SJCRH30 (cell line): ENCODE data around the gene STOML1. TPM values are rescaled to one million over a fixed set of nuclear protein-coding genes. Genes with fewer than 3 reads are reported as not detected.

Source experiments
- DNase-seq, 2 experiments: peaks; one replicate each; pipeline ENCODE4 v3.0.0-alpha.2; 2015 to 2020
- H3K27ac ChIP-seq: fragments of 250-450 bp; sonication (Bioruptor Pico); 2 replicates; pipeline ENCODE4 v1.5.1; 2020; ENCODE audit warnings: mild to moderate bottlenecking, moderate library complexity
- H3K27me3 ChIP-seq: fragments of 250-450 bp; sonication (Bioruptor Pico); 2 replicates; pipeline ENCODE4 v1.5.1; 2020; ENCODE audit warnings: mild to moderate bottlenecking, moderate library complexity
- H3K36me3 ChIP-seq: fragments of 250-450 bp; sonication (Bioruptor Pico); 2 replicates; pipeline ENCODE4 v1.5.1; 2020; ENCODE audit warnings: mild to moderate bottlenecking, moderate library complexity
- H3K4me1 ChIP-seq: fragments of 250-450 bp; sonication (Bioruptor Pico); 2 replicates; pipeline ENCODE4 v1.5.1; 2020; ENCODE audit warnings: mild to moderate bottlenecking, moderate library complexity
- H3K4me3 ChIP-seq: fragments of 250-450 bp; sonication (Bioruptor Pico); 2 replicates; pipeline ENCODE4 v1.5.1; 2020; ENCODE audit warnings: mild to moderate bottlenecking, moderate library complexity
- H3K9me3 ChIP-seq: fragments of 250-450 bp; sonication (Bioruptor Pico); replicated peaks from 2 replicates; pipeline ENCODE4 v1.5.1; 2020; ENCODE audit warnings: mild to moderate bottlenecking, moderate library complexity
- total RNA-seq: library from RNA; depleted of rRNA; stranded (reverse); fragments of >200 nt; shearing (Covaris generic); gene quantifications from 2 replicates; pipeline ENCODE4 v1.2.3, GENCODE V29; 2014; rRNA removed

The STOML1 gene
- total RNA-seq, 1 experiment from 2014 or later = 3.0 TPM

GRCh38 chr15:73932381-73933191, 59.5 kb downstream of the STOML1 start:
- no peak for DNase-seq
- peaks cover 4% of the 10 kb centered on the region; the same call in 1 of the 2 replicates for H3K36me3 ChIP-seq
- no peak overlapping the region for H3K27ac ChIP-seq
- peaks cover 20% of the 10 kb centered on the region for H3K4me1 ChIP-seq
- no peaks in the 10 kb centered on the region for H3K9me3 ChIP-seq
- no peak overlapping the region for H3K4me3 ChIP-seq
- H3K27me3 ChIP-seq = no peaks in the 10 kb centered on the region

DNA sequence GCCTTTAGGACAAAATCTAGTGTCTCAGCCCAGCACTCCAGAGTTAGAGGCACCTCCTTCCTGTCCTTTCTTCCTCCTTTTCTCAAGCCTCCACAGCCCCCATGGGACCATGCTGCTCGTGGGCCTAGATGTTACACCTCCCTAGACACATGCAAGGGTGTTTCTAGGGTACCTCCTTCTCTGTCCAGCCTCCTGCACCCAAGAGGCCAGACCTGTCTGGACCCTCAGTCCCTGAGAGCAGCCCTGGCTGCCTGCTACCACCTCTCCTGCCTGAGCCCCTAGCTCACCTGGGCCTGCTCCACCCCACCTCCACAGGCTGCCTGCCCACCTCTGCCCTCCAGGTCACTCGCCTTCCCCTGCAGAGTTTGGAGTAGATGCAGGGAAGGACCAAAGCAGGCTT, 60.7 kb downstream of the STOML1 start:
- Histone ChIP-seq H3K36me3 (peaks cover 4% of the 10 kb centered on the region; the same call in 1 of the 2 replicates), H3K4me1 (peaks cover 17% of the 10 kb centered on the region), H3K9me3 (no peaks in the 10 kb centered on the region), H3K27ac (no peak overlapping the region), H3K4me3 (no peak overlapping the region), H3K27me3 (no peaks in the 10 kb centered on the region)
- DNase-seq = no peak

- Histone ChIP-seq H3K27me3 (no peaks in the 10 kb centered on the region), H3K4me3 (no peak overlapping the region), H3K27ac (no peak overlapping the region), H3K36me3 (peaks cover 4% of the 10 kb centered on the region; the same call in 1 of the 2 replicates), H3K4me1 (peaks cover 13% of the 10 kb centered on the region), H3K9me3 (no peaks in the 10 kb centered on the region)
- no peak for DNase-seq
Observed at GRCh38 chr15:73930790-73931281, 61.3 kb downstream of the STOML1 start.

DNA sequence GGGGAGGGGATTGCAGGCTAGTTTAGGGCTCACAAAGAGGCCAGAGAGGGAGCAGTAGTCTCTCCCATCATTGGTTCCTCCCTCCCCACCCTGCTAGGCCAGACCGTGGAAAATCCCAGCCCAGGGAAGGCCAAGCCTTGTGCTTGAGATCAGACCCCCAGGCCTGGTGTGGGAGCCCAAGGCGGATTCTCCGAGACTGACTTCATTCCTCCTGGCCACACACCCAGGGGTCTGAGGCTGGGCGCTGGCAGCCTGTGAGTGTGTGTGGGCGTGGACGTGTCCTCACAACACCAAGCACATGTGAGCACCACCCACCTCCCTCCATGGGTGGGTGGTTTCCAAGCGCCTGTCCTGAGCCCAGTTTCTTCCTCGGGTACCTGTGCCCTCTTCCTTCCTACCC, 61.7 kb downstream of the STOML1 start:
- H3K4me1 ChIP-seq = peaks cover 13% of the 10 kb centered on the region
- no peak overlapping the region for H3K4me3 ChIP-seq
- DNase-seq = no peak
- H3K27ac ChIP-seq = no peak overlapping the region
- no peaks in the 10 kb centered on the region for H3K9me3 ChIP-seq
- no peaks in the 10 kb centered on the region for H3K27me3 ChIP-seq
- H3K36me3 ChIP-seq = peaks cover 4% of the 10 kb centered on the region; the same call in 1 of the 2 replicates

GRCh38 chr15:73928971-73929627, 63.0 kb downstream of the STOML1 start:
- Histone ChIP-seq H3K27ac (no peak overlapping the region), H3K4me3 (no peak overlapping the region), H3K27me3 (no peaks in the 10 kb centered on the region), H3K36me3 (peaks cover 4% of the 10 kb centered on the region; the same call in 1 of the 2 replicates), H3K4me1 (peaks cover 18% of the 10 kb centered on the region), H3K9me3 (no peaks in the 10 kb centered on the region)
- DNase-seq = peak in 1 of 2 experiments; percentile 32

Other genes with a start within 250 kb of the STOML1 start
- 0.05 TPM in 1 of 2 replicates, not detected in the other for gene INSYN1, start 238.9 kb downstream of the STOML1 start, total RNA-seq
- gene TBC1D21, start 118.7 kb downstream of the STOML1 start, total RNA-seq = not detected in 2 replicates
- gene LOXL1, start 65.8 kb downstream of the STOML1 start, total RNA-seq = 31.3 and 33.3 TPM in 2 replicates
- gene PML, start 2.4 kb upstream of the STOML1 start, total RNA-seq = 9.8 and 11.7 TPM in 2 replicates
- not detected in 2 replicates for gene GOLGA6A, start 90.3 kb upstream of the STOML1 start, total RNA-seq
- 0.30 TPM in 1 of 2 replicates, not detected in the other for gene ISLR2, start 138.3 kb upstream of the STOML1 start, total RNA-seq
- gene ISLR, start 181.4 kb upstream of the STOML1 start, total RNA-seq = 19.8 and 27.7 TPM in 2 replicates
- 67.8 and 94.4 TPM in 2 replicates for gene STRA6, start 210.5 kb upstream of the STOML1 start, total RNA-seq
- gene CCDC33, start 244.0 kb upstream of the STOML1 start, total RNA-seq = 0.38 and 1.2 TPM in 2 replicates